ENCODE results near the gene HCRTR1. TPM values are rescaled to one million over a fixed set of nuclear protein-coding genes. Genes with fewer than 3 reads are reported as not detected.

HCRTR1 gene
- total RNA-seq, 2 donors from 2014 or later, result not detected

Other genes with a start within 250 kb of the HCRTR1 start
- gene FABP3, start 244.6 kb upstream of the HCRTR1 start, total RNA-seq, result not detected
- gene SERINC2, start 204.5 kb upstream of the HCRTR1 start, total RNA-seq, result under 1 TPM in 1 of 2 donors, not detected in 1; 0.59 TPM
- gene TINAGL1, start 41.2 kb upstream of the HCRTR1 start, total RNA-seq, result not detected
- gene PEF1, start 27.2 kb downstream of the HCRTR1 start, total RNA-seq, result 10 to 100 TPM; 55.4 to 55.8 TPM
- gene COL16A1, start 86.3 kb downstream of the HCRTR1 start, total RNA-seq, result under 1 TPM in 1 of 2 donors, not detected in 1; 0.21 TPM
- gene ADGRB2, start 146.7 kb downstream of the HCRTR1 start, total RNA-seq, result 1 to 10 TPM in 1 of 2 donors, under 1 TPM in 1; 0.49 to 1.1 TPM
- 1 to 10 TPM in 1 of 2 donors, under 1 TPM in 1; 0.46 to 1.8 TPM for gene SPOCD1, start 198.3 kb downstream of the HCRTR1 start, total RNA-seq